ENCODE results near the gene CPT1B. TPM values are rescaled to one million over a fixed set of nuclear protein-coding genes. Genes with fewer than 3 reads are reported as not detected.

Gene CPT1B
- total and polyA plus RNA-seq, 2 donors (not counting 1 experiment from before 2014, with no cell fraction given), result 55.0 to 109 TPM

DNA sequence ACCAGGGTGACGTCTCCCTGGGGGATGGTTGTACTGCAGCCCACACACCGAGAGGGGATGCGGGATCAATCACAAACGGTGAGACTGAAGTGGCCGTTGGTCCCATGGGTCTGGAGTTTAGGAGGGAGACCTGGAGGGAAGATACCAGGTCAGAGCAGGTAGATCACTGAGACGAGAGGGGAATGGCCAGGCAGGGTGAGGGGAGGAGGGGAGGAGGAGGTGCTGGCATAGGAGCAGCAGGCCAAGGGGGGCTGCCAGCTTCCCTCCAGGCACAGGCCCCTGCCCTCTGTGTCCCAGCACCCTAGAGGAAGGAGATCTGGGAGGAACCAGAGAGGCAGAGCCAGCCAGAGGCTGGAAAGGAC, 29.4 kb upstream of the CPT1B start:
- H3K27ac Mint-ChIP-seq, result no peak overlapping the region
- H4K20me1 ChIP-seq (ENCODE audit: control insufficient read depth, insufficient read depth, low read length, poor library complexity, severe bottlenecking), result no peaks in the 10 kb centered on the region
- no peak overlapping the region for H3K27ac ChIP-seq (ENCODE audit: low read length in 2 of 2)
- H3K4me1 ChIP-seq (ENCODE audit: control insufficient read depth in 2 of 2, insufficient read depth in 2 of 2, low read length in 2 of 2), result no peaks in the 10 kb centered on the region
- DNase-seq, result no peak
- no peak overlapping the region for H2AFZ ChIP-seq (ENCODE audit: insufficient read depth, low read depth, low read length, poor library complexity, severe bottlenecking)
- ChIA-PET POLR2A (no interaction called here), CTCF (no interaction called here)
- H3K4me1 Mint-ChIP-seq, result peaks cover 1% of the 10 kb centered on the region
- H3K27me3 Mint-ChIP-seq, result peaks cover 45% of the 10 kb centered on the region
- intact Hi-C loops (cut with micrococcal nuclease), result no loop called here
- no peaks in the 10 kb centered on the region for H3K36me3 ChIP-seq (replicated peaks in 1 of 2; ENCODE audit: control extremely low read depth in 1 of 2, control insufficient read depth in 1 of 2, extremely low read depth in 1 of 2, insufficient read depth in 2 of 2, low read length in 1 of 2)
- no peak overlapping the region for H3K4me3 Mint-ChIP-seq
- H3K4me3 ChIP-seq (ENCODE audit: control extremely low read depth in 1 of 5, extremely low read depth in 1 of 5, insufficient read depth in 1 of 5, low read depth in 2 of 5, low read length in 4 of 5), result no peak overlapping the region
- H3K79me2 ChIP-seq (ENCODE audit: control insufficient read depth, insufficient read depth, low read length), result no peaks in the 10 kb centered on the region
- TF ChIP-seq, protein P1, sequence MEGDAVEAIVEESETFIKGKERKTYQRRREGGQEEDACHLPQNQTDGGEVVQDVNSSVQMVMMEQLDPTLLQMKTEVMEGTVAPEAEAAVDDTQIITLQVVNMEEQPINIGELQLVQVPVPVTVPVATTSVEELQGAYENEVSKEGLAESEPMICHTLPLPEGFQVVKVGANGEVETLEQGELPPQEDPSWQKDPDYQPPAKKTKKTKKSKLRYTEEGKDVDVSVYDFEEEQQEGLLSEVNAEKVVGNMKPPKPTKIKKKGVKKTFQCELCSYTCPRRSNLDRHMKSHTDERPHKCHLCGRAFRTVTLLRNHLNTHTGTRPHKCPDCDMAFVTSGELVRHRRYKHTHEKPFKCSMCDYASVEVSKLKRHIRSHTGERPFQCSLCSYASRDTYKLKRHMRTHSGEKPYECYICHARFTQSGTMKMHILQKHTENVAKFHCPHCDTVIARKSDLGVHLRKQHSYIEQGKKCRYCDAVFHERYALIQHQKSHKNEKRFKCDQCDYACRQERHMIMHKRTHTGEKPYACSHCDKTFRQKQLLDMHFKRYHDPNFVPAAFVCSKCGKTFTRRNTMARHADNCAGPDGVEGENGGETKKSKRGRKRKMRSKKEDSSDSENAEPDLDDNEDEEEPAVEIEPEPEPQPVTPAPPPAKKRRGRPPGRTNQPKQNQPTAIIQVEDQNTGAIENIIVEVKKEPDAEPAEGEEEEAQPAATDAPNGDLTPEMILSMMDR (IDR thresholded peaks at IDR 0.05), result no peak
- no peak for TF ChIP-seq EZH2 (IDR thresholded peaks at IDR 0.05; ENCODE audit: borderline replicate concordance, insufficient read depth, low read depth, low read length, poor library complexity, severe bottlenecking)
- H3K9ac ChIP-seq (ENCODE audit: low read length), result no peak overlapping the region
- H3K27me3 ChIP-seq (replicated peaks in 1 of 4; ENCODE audit: control extremely low read depth in 1 of 4, control insufficient read depth in 3 of 4, insufficient read depth in 4 of 4, low read length in 3 of 4), result peaks cover 0 to 49% (median 9%) of the 10 kb centered on the region in 4 experiments
- ATAC-seq (ENCODE audit: low read depth), result no peak
- peaks cover 0 to 2% (median 0%) of the 10 kb centered on the region in 3 donors for H3K9me3 ChIP-seq (ENCODE audit: control extremely low read depth in 1 of 3, control insufficient read depth in 2 of 3, insufficient read depth in 1 of 3, low read length in 2 of 3)
- 72% methylated on average over 6 of the region's 6 CpGs for WGBS (ENCODE audit: insufficient coverage)
- no peak overlapping the region for H3K4me2 ChIP-seq (replicated peaks; ENCODE audit: low read depth, low read length, poor library complexity, severe bottlenecking)
- H3K9me3 Mint-ChIP-seq (ENCODE audit: insufficient read depth), result no peaks in the 10 kb centered on the region

DNA sequence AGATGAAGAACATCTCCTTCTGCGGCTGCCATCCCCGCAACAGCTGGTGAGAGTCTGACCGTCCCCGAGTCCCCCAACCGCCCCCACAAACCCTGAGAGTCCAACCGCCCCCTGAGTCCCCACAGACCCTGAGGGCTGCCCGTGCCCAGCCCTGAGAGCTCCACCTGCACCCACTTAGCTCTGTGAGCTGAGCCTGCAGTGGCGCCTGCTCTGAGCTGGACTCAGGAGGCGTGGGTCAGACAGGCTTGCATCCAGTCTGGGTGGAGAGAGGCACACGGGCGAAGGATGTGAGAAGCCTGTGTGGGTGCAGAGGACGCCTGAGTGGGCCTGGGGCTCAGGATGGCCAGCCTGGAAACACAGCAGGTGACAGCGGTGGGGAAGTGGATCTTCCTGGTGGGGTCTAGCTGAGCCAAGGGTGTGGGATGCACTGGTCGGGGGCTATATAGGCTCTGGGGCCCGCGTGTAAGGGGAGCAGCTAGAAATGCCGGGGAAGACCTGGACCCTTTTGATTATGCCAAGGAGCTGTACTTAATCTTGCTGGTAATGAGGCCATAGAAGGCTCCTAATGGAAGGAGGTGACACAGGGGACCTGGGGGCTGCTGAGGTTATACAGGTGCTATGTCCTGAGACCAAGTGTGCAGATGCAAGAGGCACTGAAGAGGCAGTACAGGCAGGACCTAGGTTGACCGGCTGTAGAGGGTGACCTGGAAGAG, 28.9 kb upstream of the CPT1B start:
- Mint-ChIP-seq H3K27me3 (peaks cover 47% of the 10 kb centered on the region), H3K4me1 (peaks cover 3% of the 10 kb centered on the region), H3K4me3 (no peak overlapping the region), H3K9me3 (ENCODE audit: insufficient read depth) (no peaks in the 10 kb centered on the region), H3K27ac (no peak overlapping the region)
- TF ChIP-seq, protein P1 (IDR thresholded peaks at IDR 0.05), result no peak
- no peak for TF ChIP-seq EZH2 (IDR thresholded peaks at IDR 0.05; ENCODE audit: borderline replicate concordance, insufficient read depth, low read depth, low read length, poor library complexity, severe bottlenecking)
- no peaks in the 10 kb centered on the region for H3K9me3 ChIP-seq (ENCODE audit: control extremely low read depth in 1 of 3, control insufficient read depth in 2 of 3, insufficient read depth in 1 of 3, low read length in 2 of 3)
- POLR2A ChIA-PET, result no interaction called here
- no peak overlapping the region for H3K27ac ChIP-seq (ENCODE audit: low read length in 2 of 2)
- H3K79me2 ChIP-seq (ENCODE audit: control insufficient read depth, insufficient read depth, low read length), result no peaks in the 10 kb centered on the region
- no peak overlapping the region for H3K4me3 ChIP-seq (ENCODE audit: control extremely low read depth in 1 of 5, extremely low read depth in 1 of 5, insufficient read depth in 1 of 5, low read depth in 2 of 5, low read length in 4 of 5)
- peaks cover 0 to 4% of the 10 kb centered on the region in 2 donors for H3K4me1 ChIP-seq (ENCODE audit: control insufficient read depth in 2 of 2, insufficient read depth in 2 of 2, low read length in 2 of 2)
- no peak overlapping the region for H3K4me2 ChIP-seq (replicated peaks; ENCODE audit: low read depth, low read length, poor library complexity, severe bottlenecking)
- no peak for ATAC-seq (ENCODE audit: low read depth)
- WGBS (ENCODE audit: insufficient coverage), result 83% methylated on average over 13 of the region's 18 CpGs
- no peak overlapping the region for H3K9ac ChIP-seq (ENCODE audit: low read length)
- H4K20me1 ChIP-seq (ENCODE audit: control insufficient read depth, insufficient read depth, low read length, poor library complexity, severe bottlenecking), result no peaks in the 10 kb centered on the region
- H3K36me3 ChIP-seq (replicated peaks in 1 of 2; ENCODE audit: control extremely low read depth in 1 of 2, control insufficient read depth in 1 of 2, extremely low read depth in 1 of 2, insufficient read depth in 2 of 2, low read length in 1 of 2), result no peaks in the 10 kb centered on the region
- peaks cover 0 to 53% (median 14%) of the 10 kb centered on the region in 4 experiments for H3K27me3 ChIP-seq (replicated peaks in 1 of 4; ENCODE audit: control extremely low read depth in 1 of 4, control insufficient read depth in 3 of 4, insufficient read depth in 4 of 4, low read length in 3 of 4)
- intact Hi-C loops (cut with micrococcal nuclease), result no loop called here
- H2AFZ ChIP-seq (ENCODE audit: insufficient read depth, low read depth, low read length, poor library complexity, severe bottlenecking), result no peak overlapping the region
- CTCF ChIA-PET, result no interaction called here
- DNase-seq, result no peak
